Hepatocyte (in vitro differentiated cells): ENCODE data around the gene ZFYVE16. TPM values are rescaled to one million over a fixed set of nuclear protein-coding genes. Genes with fewer than 3 reads are reported as not detected.
"Not testable (repeated sequence)": the region's sequence is repeated elsewhere in the genome, so short reads cannot be mapped to it uniquely, and the experiment has no call there.

Experiments used
- DNase-seq: peaks from one replicate; pipeline ENCODE4 v3.0.0-alpha.2; 2016; ENCODE audit warnings: low spot score
- H2AFZ ChIP-seq: fragments of 200-600 bp; sonication (generic); 2 replicates; pipeline ENCODE4 v1.6.0; 2016; ENCODE audit warnings: antibody characterized with exemption, mild to moderate bottlenecking
- H3K27ac ChIP-seq: fragments of 200-600 bp; sonication (generic); 2 replicates; pipeline ENCODE4 v1.5.1; 2016; ENCODE audit warnings: mild to moderate bottlenecking
- H3K27me3 ChIP-seq: fragments of 200-600 bp; sonication (generic); 2 replicates; pipeline ENCODE4 v1.6.1; 2016
- H3K36me3 ChIP-seq: fragments of 200-600 bp; sonication (generic); replicated peaks from 2 replicates; pipeline ENCODE4 v1.5.1; 2016; ENCODE audit warnings: low read depth; ENCODE audit not compliant: insufficient read depth
- H3K4me1 ChIP-seq: fragments of 200-600 bp; sonication (generic); 2 replicates; pipeline ENCODE4 v1.5.1; 2016; ENCODE audit warnings: mild to moderate bottlenecking, moderate library complexity; ENCODE audit not compliant: insufficient read depth
- H3K4me2 ChIP-seq: fragments of 200-600 bp; sonication (generic); 2 replicates; pipeline ENCODE4 v1.6.0; 2016
- H3K4me3 ChIP-seq: fragments of 200-600 bp; sonication (generic); 2 replicates; pipeline ENCODE4 v1.5.1; 2016; ENCODE audit warnings: mild to moderate bottlenecking
- H3K79me2 ChIP-seq: fragments of 200-600 bp; sonication (generic); 2 replicates; pipeline ENCODE4 v1.6.0; 2017; ENCODE audit warnings: mild to moderate bottlenecking
- H3K9me2 ChIP-seq: fragments of 200-600 bp; sonication (generic); replicated peaks from 2 replicates; pipeline ENCODE4 v1.6.0; 2017; ENCODE audit warnings: mild to moderate bottlenecking; ENCODE audit not compliant: insufficient read depth
- H3K9me3 ChIP-seq: fragments of 200-600 bp; sonication (generic); 2 replicates; pipeline ENCODE4 v1.5.1; 2016; ENCODE audit warnings: low read depth, mild to moderate bottlenecking
- H4K20me1 ChIP-seq: fragments of 200-600 bp; sonication (generic); 2 replicates; pipeline ENCODE4 v1.6.0; 2016; ENCODE audit warnings: mild to moderate bottlenecking; ENCODE audit not compliant: insufficient read depth, poor library complexity, severe bottlenecking
- CTCF ChIP-seq: fragments of 200-600 bp; sonication (generic); IDR thresholded peaks from 2 replicates; pipeline ENCODE4 v1.5.1; 2016; ENCODE audit warnings: antibody characterized with exemption, mild to moderate bottlenecking; ENCODE audit not compliant: poor library complexity
- EZH2 ChIP-seq: fragments of 200-600 bp; sonication (generic); IDR thresholded peaks from 2 replicates; pipeline ENCODE4 v1.6.1; 2016; ENCODE audit warnings: antibody characterized with exemption, mild to moderate bottlenecking, borderline replicate concordance
- EZH2phosphoT487 ChIP-seq: fragments of 200-600 bp; sonication (generic); IDR thresholded peaks from one replicate; pipeline ENCODE4 v1.6.1; 2018; ENCODE audit warnings: antibody characterized with exemption, mild to moderate bottlenecking, low read depth, moderate library complexity; ENCODE audit not compliant: unreplicated experiment, severe bottlenecking
- WGBS: methylation state at CpG from one replicate; pipeline ENCODE4 v1.1.6; 2016; ENCODE audit warnings: low lambda C conversion rate; ENCODE audit errors: missing lambda C conversion rate; 5-methylcytosine and 5-hydroxymethylcytosine counted together
- polyA plus RNA-seq: library from polyadenylated mRNA; unstranded; fragments of >200 nt; fragmentation: Nextera tagmentation; extraction: Ambion mirVana; gene quantifications from 2 replicates; pipeline ENCODE4 v1.2.1, GENCODE V29; 2016
- total RNA-seq: library from RNA; depleted of rRNA; stranded (reverse); fragments of >200 nt; gene quantifications from 2 replicates; pipeline ENCODE4 v1.2.3, GENCODE V29; 2014

The ZFYVE16 gene
- total and polyA plus RNA-seq, 2 experiments from 2014 or later, result 12.5 to 48.4 TPM

GRCh38 chr5:80376557-80376956 is 31.3 kb upstream of the ZFYVE16 start:
- TF ChIP-seq EZH2, result no peak
- no peak for TF ChIP-seq EZH2phosphoT487
- TF ChIP-seq CTCF, result no peak
- Histone ChIP-seq H3K36me3 (no peaks in the 10 kb centered on the region), H3K27me3 (no peaks in the 10 kb centered on the region), H2AFZ (no peak overlapping the region), H3K4me3 (no peak overlapping the region), H3K9me3 (no peaks in the 10 kb centered on the region), H3K79me2 (no peaks in the 10 kb centered on the region), H3K4me2 (no peak overlapping the region), H3K9me2 (no peaks in the 10 kb centered on the region), H4K20me1 (no peaks in the 10 kb centered on the region), H3K4me1 (no peaks in the 10 kb centered on the region), H3K27ac (no peak overlapping the region)
- DNase-seq, result no peak
- 89% methylated on average over 3 of the region's 3 CpGs for WGBS

GRCh38 chr5:80382488-80382887 is 25.4 kb upstream of the ZFYVE16 start:
- Histone ChIP-seq H3K79me2 (no peaks in the 10 kb centered on the region), H2AFZ (no peak overlapping the region), H3K4me3 (no peak overlapping the region), H3K27me3 (no peaks in the 10 kb centered on the region), H3K9me3 (no peaks in the 10 kb centered on the region), H3K27ac (no peak overlapping the region), H4K20me1 (no peaks in the 10 kb centered on the region), H3K4me2 (no peak overlapping the region), H3K9me2 (no peaks in the 10 kb centered on the region), H3K36me3 (no peaks in the 10 kb centered on the region), H3K4me1 (no peaks in the 10 kb centered on the region)
- no peak for DNase-seq
- 91% methylated on average over 4 of the region's 4 CpGs for WGBS
- TF ChIP-seq CTCF (no peak), EZH2 (no peak), EZH2phosphoT487 (no peak)

GRCh38 chr5:80387063-80387768 is 20.6 kb upstream of the ZFYVE16 start:
- no peak overlapping the region for H2AFZ ChIP-seq
- H3K27ac ChIP-seq, result no peak overlapping the region
- TF ChIP-seq EZH2phosphoT487 (no peak), EZH2 (no peak), CTCF (no peak)
- H3K36me3 ChIP-seq, result no peaks in the 10 kb centered on the region
- DNase-seq, result no peak
- no peaks in the 10 kb centered on the region for H4K20me1 ChIP-seq
- H3K9me2 ChIP-seq, result no peaks in the 10 kb centered on the region
- no peak overlapping the region for H3K4me3 ChIP-seq
- no peaks in the 10 kb centered on the region for H3K79me2 ChIP-seq
- no peak overlapping the region for H3K4me2 ChIP-seq
- H3K4me1 ChIP-seq, result no peaks in the 10 kb centered on the region
- WGBS, result 70% methylated on average over 3 of the region's 3 CpGs
- H3K9me3 ChIP-seq, result no peaks in the 10 kb centered on the region
- no peaks in the 10 kb centered on the region for H3K27me3 ChIP-seq

GRCh38 chr5:80389580-80389979 is 18.3 kb upstream of the ZFYVE16 start:
- WGBS, result 80% methylated on average over 9 of the region's 9 CpGs
- DNase-seq, result no peak
- Histone ChIP-seq H3K9me3 (no peaks in the 10 kb centered on the region), H3K9me2 (no peaks in the 10 kb centered on the region), H3K27ac (no peak overlapping the region), H4K20me1 (no peaks in the 10 kb centered on the region), H2AFZ (no peak overlapping the region), H3K27me3 (no peaks in the 10 kb centered on the region), H3K36me3 (no peaks in the 10 kb centered on the region), H3K79me2 (no peaks in the 10 kb centered on the region), H3K4me1 (no peaks in the 10 kb centered on the region), H3K4me2 (no peak overlapping the region), H3K4me3 (no peak overlapping the region)
- TF ChIP-seq CTCF, result no peak
- TF ChIP-seq EZH2phosphoT487, result no peak
- TF ChIP-seq EZH2, result no peak

- H3K9me2 ChIP-seq, H3K36me3 ChIP-seq, H3K79me2 ChIP-seq, H3K9me3 ChIP-seq, H2AFZ ChIP-seq, H3K4me1 ChIP-seq, H4K20me1 ChIP-seq, DNase-seq, H3K4me2 ChIP-seq, H3K27me3 ChIP-seq, H3K27ac ChIP-seq, H3K4me3 ChIP-seq: not testable (repeated sequence)
- 69% methylated on average over 3 of the region's 3 CpGs for WGBS
These were observed 17.5 kb upstream of the ZFYVE16 start for GRCh38 chr5:80390413-80390812.
